Astrocyte (in vitro differentiated cells and primary cell): ENCODE measurements around the gene HOXA10. TPM values are rescaled to one million over a fixed set of nuclear protein-coding genes. Genes with fewer than 3 reads are reported as not detected.

Source experiments
- DNase-seq: peaks from one replicate; pipeline ENCODE4 v3.0.0-alpha.2; 2010; ENCODE audit warnings: low read depth
- FAIRE-seq: peaks from 2 replicates; lab custom pipeline; 2011; peaks lifted over from hg19 to GRCh38; lab: Jason Lieb, UNC
- H2AFZ ChIP-seq: 2 replicates; pipeline ENCODE4 v1.6.0; 2012; ENCODE audit warnings: low read depth, low read length, inconsistent platforms
- H3K27ac ChIP-seq: 2 replicates; pipeline ENCODE4 v1.5.1; 2011; ENCODE audit warnings: low read depth, low read length, inconsistent platforms
- H3K27me3 ChIP-seq: 2 replicates; pipeline ENCODE4 v1.6.0; 2011; ENCODE audit warnings: low read length, inconsistent platforms; ENCODE audit not compliant: insufficient read depth
- H3K36me3 ChIP-seq: 2 replicates; pipeline ENCODE4 v1.5.1; 2011; ENCODE audit warnings: low read length, inconsistent platforms; ENCODE audit not compliant: insufficient read depth
- H3K4me1 ChIP-seq: 2 replicates; pipeline ENCODE4 v1.5.1; 2011; ENCODE audit warnings: low read length, inconsistent platforms; ENCODE audit not compliant: insufficient read depth
- H3K4me2 ChIP-seq: 2 replicates; pipeline ENCODE4 v1.6.0; 2012; ENCODE audit warnings: low read length, inconsistent platforms
- H3K4me3 ChIP-seq: 2 replicates; pipeline ENCODE4 v1.5.1; 2011; ENCODE audit warnings: low read depth, mild to moderate bottlenecking, low read length, inconsistent platforms; ENCODE audit not compliant: insufficient read depth
- H3K79me2 ChIP-seq: 2 replicates; pipeline ENCODE4 v1.6.0; 2012; ENCODE audit warnings: mild to moderate bottlenecking, low read length, inconsistent platforms; ENCODE audit not compliant: insufficient read depth
- H3K9ac ChIP-seq: 2 replicates; pipeline ENCODE4 v1.6.0; 2012; ENCODE audit warnings: mild to moderate bottlenecking, low read length, inconsistent platforms
- H3K9me3 ChIP-seq: 2 replicates; pipeline ENCODE4 v1.5.1; 2012; ENCODE audit warnings: low read depth, mild to moderate bottlenecking, low read length, inconsistent platforms; ENCODE audit not compliant: insufficient read depth
- H4K20me1 ChIP-seq: 2 replicates; pipeline ENCODE4 v1.6.0; 2012; ENCODE audit warnings: low read length, inconsistent platforms; ENCODE audit not compliant: insufficient read depth
- H3K27ac Mint-ChIP-seq: one replicate; pipeline ENCODE4 v1.8.0; 2021; ENCODE audit warnings: mild to moderate bottlenecking, mixed read lengths; ENCODE audit not compliant: unreplicated experiment
- H3K27me3 Mint-ChIP-seq: one replicate; pipeline ENCODE4 v1.8.0; 2021; ENCODE audit warnings: low read depth, mixed read lengths; ENCODE audit not compliant: unreplicated experiment
- H3K36me3 Mint-ChIP-seq: one replicate; pipeline ENCODE4 v1.8.0; 2021; ENCODE audit warnings: low read depth, mixed read lengths; ENCODE audit not compliant: unreplicated experiment
- H3K4me1 Mint-ChIP-seq: one replicate; pipeline ENCODE4 v1.8.0; 2021; ENCODE audit warnings: low read depth, mixed read lengths; ENCODE audit not compliant: unreplicated experiment
- H3K4me3 Mint-ChIP-seq: one replicate; pipeline ENCODE4 v1.8.0; 2021; ENCODE audit warnings: mild to moderate bottlenecking, moderate library complexity, mixed read lengths; ENCODE audit not compliant: unreplicated experiment
- H3K9me3 Mint-ChIP-seq: one replicate; pipeline ENCODE4 v1.8.0; 2021; ENCODE audit warnings: mild to moderate bottlenecking, mixed read lengths; ENCODE audit not compliant: unreplicated experiment
- CTCF ChIP-seq: IDR thresholded peaks from 2 replicates; pipeline ENCODE4 v1.5.1; 2011; ENCODE audit warnings: low read depth, mild to moderate bottlenecking, inconsistent platforms, low read length, moderate library complexity; ENCODE audit not compliant: insufficient read depth
- EZH2 ChIP-seq: IDR thresholded peaks from 2 replicates; pipeline ENCODE4 v1.6.1; 2012; ENCODE audit warnings: mild to moderate bottlenecking, low read length, inconsistent platforms; ENCODE audit not compliant: insufficient read depth
- total RNA-seq: library from RNA; stranded (reverse); gene quantifications from 2 replicates; pipeline ENCODE4 v1.2.1, GENCODE V29; 2021

The HOXA10 gene
- total RNA-seq, 1 donor from 2014 or later = not detected

- Histone ChIP-seq H3K9me3 (peaks cover 18% of the 10 kb centered on the region), H4K20me1 (peaks cover 2% of the 10 kb centered on the region), H3K36me3 (no peaks in the 10 kb centered on the region), H3K4me3 (no peak overlapping the region), H3K79me2 (no peaks in the 10 kb centered on the region), H3K9ac (no peak overlapping the region), H3K4me2 (peak overlapping the region; percentile 33), H3K27ac (no peak overlapping the region), H3K27me3 (peaks cover 97% of the 10 kb centered on the region), H2AFZ (no peak overlapping the region), H3K4me1 (no peaks in the 10 kb centered on the region)
- TF ChIP-seq EZH2 = no peak
- TF ChIP-seq CTCF = no peak
- DNase-seq (no peak), FAIRE-seq (no peak)
- H3K4me3 Mint-ChIP-seq = no peak overlapping the region
- peaks cover 89% of the 10 kb centered on the region for H3K27me3 Mint-ChIP-seq
- H3K9me3 Mint-ChIP-seq = peaks cover 52% of the 10 kb centered on the region
- H3K27ac Mint-ChIP-seq = no peak overlapping the region
- peaks cover 3% of the 10 kb centered on the region for H3K36me3 Mint-ChIP-seq
- H3K4me1 Mint-ChIP-seq = no peaks in the 10 kb centered on the region
These were observed 29.3 kb downstream of the HOXA10 start for GRCh38 chr7:27144781-27145164.

GRCh38 chr7:27143950-27144780, 30.0 kb downstream of the HOXA10 start:
- H3K9ac ChIP-seq = no peak overlapping the region
- peaks cover 84% of the 10 kb centered on the region for H3K27me3 Mint-ChIP-seq
- H3K9me3 Mint-ChIP-seq = peaks cover 49% of the 10 kb centered on the region
- no peak overlapping the region for H2AFZ ChIP-seq
- peak overlapping the region; percentile 80 for H3K4me2 ChIP-seq
- peaks cover 2% of the 10 kb centered on the region for H4K20me1 ChIP-seq
- H3K4me3 Mint-ChIP-seq = no peak overlapping the region
- H3K4me3 ChIP-seq = no peak overlapping the region
- peaks cover 96% of the 10 kb centered on the region for H3K27me3 ChIP-seq
- peaks cover 18% of the 10 kb centered on the region for H3K9me3 ChIP-seq
- no peaks in the 10 kb centered on the region for H3K79me2 ChIP-seq
- no peak for FAIRE-seq
- no peaks in the 10 kb centered on the region for H3K4me1 Mint-ChIP-seq
- no peak for DNase-seq
- TF ChIP-seq CTCF (no peak), EZH2 (no peak)
- H3K36me3 Mint-ChIP-seq = peaks cover 3% of the 10 kb centered on the region
- H3K27ac ChIP-seq = no peak overlapping the region
- no peaks in the 10 kb centered on the region for H3K36me3 ChIP-seq
- H3K4me1 ChIP-seq = no peaks in the 10 kb centered on the region
- H3K27ac Mint-ChIP-seq = peak overlapping the region; percentile 34
